Stimulated activated CD4-positive, alpha-beta T cell treated with anti-CD3 and anti-CD28 coated beads, Interleukin-12 subunit alpha, Interleukin-12 subunit beta, amount 100 ng/mL, for 24 hours (primary cell): Measurements from ENCODE around the gene PKN1.

Experiments
- DNase-seq, 2 experiments: peaks; one replicate each; pipeline ENCODE4 v3.0.0-alpha.2; 2020; ENCODE audit warnings: low read depth in 2 of 2

Gene PKN1

GRCh38 chr19:14406645-14407401 lies 26.3 kb upstream of the PKN1 start:
- DNase-seq = no peak

- no peak for DNase-seq
Measured at GRCh38 chr19:14407605-14408484, 25.3 kb upstream of the PKN1 start.

GRCh38 chr19:14408491-14409145 lies 24.5 kb upstream of the PKN1 start:
- no peak for DNase-seq

GRCh38 chr19:14409146-14410023 lies 23.7 kb upstream of the PKN1 start:
- DNase-seq = no peak

- no peak for DNase-seq
Measured at GRCh38 chr19:14410091-14411051, 22.7 kb upstream of the PKN1 start.

- DNase-seq = no peak
Measured at GRCh38 chr19:14411161-14411937, 21.8 kb upstream of the PKN1 start.

GRCh38 chr19:14411938-14412245 lies 21.2 kb upstream of the PKN1 start:
- no peak for DNase-seq

- no peak for DNase-seq
Measured at GRCh38 chr19:14412324-14412995, 20.6 kb upstream of the PKN1 start.

- no peak for DNase-seq
Measured at GRCh38 chr19:14412996-14413692, 20.0 kb upstream of the PKN1 start.

- no peak for DNase-seq
Measured at GRCh38 chr19:14413693-14414181, 19.4 kb upstream of the PKN1 start.

GRCh38 chr19:14414926-14415690 lies 18.0 kb upstream of the PKN1 start:
- no peak for DNase-seq

GRCh38 chr19:14416817-14417231 lies 16.3 kb upstream of the PKN1 start:
- DNase-seq = no peak

GRCh38 chr19:14418856-14419105 lies 14.3 kb upstream of the PKN1 start:
- peak in 1 of 2 experiments; percentile 79 for DNase-seq

- peak; percentile 92 to 95 for DNase-seq
Measured at GRCh38 chr19:14419106-14419813, 13.8 kb upstream of the PKN1 start, which contains the start of gene DDX39A. Gene DDX39A (minus strand): TSS chr19:14419341. CDS start chr19:14413220, 6,121 bp downstream.

GRCh38 chr19:14425696-14426138 lies 7.4 kb upstream of the PKN1 start:
- no peak for DNase-seq

GRCh38 chr19:14427461-14427860 lies 5.6 kb upstream of the PKN1 start:
- DNase-seq = no peak

GRCh38 chr19:14428882-14429416 lies 4.2 kb upstream of the PKN1 start:
- no peak for DNase-seq
